ENCODE data around the gene DNAH3. TPM values are rescaled to one million over a fixed set of nuclear protein-coding genes. Genes with fewer than 3 reads are reported as not detected.
A peak's percentile ranks its signal among the peaks of the same experiment; 100 is the strongest.
"Not testable (repeated sequence)": the region's sequence is repeated elsewhere in the genome, so short reads cannot be mapped to it uniquely, and the experiment has no call there.

The DNAH3 gene
- total RNA-seq, 1 donor = not detected

- no peak for TF ChIP-seq CTCF (IDR thresholded peaks at IDR 0.05; ENCODE audit: extremely low read depth, low read depth, low read length)
- H3K27ac ChIP-seq (ENCODE audit: low read depth, low read length) = peak within 1 kb of the TSS; percentile 30
- peak within 1 kb of the TSS; percentile 89 for H3K4me3 ChIP-seq (ENCODE audit: insufficient read depth, low read length)
- H3K27me3 ChIP-seq (ENCODE audit: insufficient read depth, low read length) = no peaks in the 10 kb centered on the region
- H3K4me2 ChIP-seq (ENCODE audit: insufficient read depth, low read length) = peak within 1 kb of the TSS; percentile 98
- H2AFZ ChIP-seq (ENCODE audit: low read length) = peak within 1 kb of the TSS; percentile 86
- DNase-seq (ENCODE audit: insufficient read length, low spot score, missing footprints) = peak; percentile 98
- no peaks in the 10 kb centered on the region for H3K9me3 ChIP-seq (ENCODE audit: low read depth, low read length)
- H4K20me1 ChIP-seq (ENCODE audit: insufficient read depth, low read length) = no peaks in the 10 kb centered on the region
- peaks cover 18% of the 10 kb centered on the region for H3K36me3 ChIP-seq (ENCODE audit: insufficient read depth, low read length)
- peaks cover 23% of the 10 kb centered on the region for H3K4me1 ChIP-seq (ENCODE audit: insufficient read depth, low read length)
- H3K79me2 ChIP-seq (ENCODE audit: insufficient read depth, low read length) = peaks cover 2% of the 10 kb centered on the region
Observed at GRCh38 chr16:21158208-21159110, 7.8 kb upstream of the DNAH3 start, which contains the start of gene LDAF1. Gene LDAF1, plus strand, starts transcription at chr16:21158674. Its CDS starts 2,509 bp downstream, at chr16:21161183.

- Histone ChIP-seq H3K4me3 (ENCODE audit: insufficient read depth, low read length) (peak overlapping the region; percentile 89), H3K27ac (ENCODE audit: low read depth, low read length) (peak overlapping the region; percentile 30)
Observed at GRCh38 chr16:21157632-21158031, 7.0 kb upstream of the DNAH3 start.

GRCh38 chr16:21156767-21157467 lies 6.3 kb upstream of the DNAH3 start:
- Histone ChIP-seq H3K27ac (ENCODE audit: low read depth, low read length) (no peak overlapping the region), H3K4me2 (ENCODE audit: insufficient read depth, low read length) (no peak overlapping the region), H2AFZ (ENCODE audit: low read length) (no peak overlapping the region)

More at GRCh38 chr16:21157632-21158031, 7.0 kb upstream of the DNAH3 start:
- Histone ChIP-seq H3K36me3 (ENCODE audit: insufficient read depth, low read length) (peaks cover 13% of the 10 kb centered on the region), H3K79me2 (ENCODE audit: insufficient read depth, low read length) (peaks cover 2% of the 10 kb centered on the region), H3K4me2 (ENCODE audit: insufficient read depth, low read length) (peak overlapping the region; percentile 98), H3K9me3 (ENCODE audit: low read depth, low read length) (no peaks in the 10 kb centered on the region), H4K20me1 (ENCODE audit: insufficient read depth, low read length) (no peaks in the 10 kb centered on the region), H2AFZ (ENCODE audit: low read length) (peak overlapping the region; percentile 86), H3K27me3 (ENCODE audit: insufficient read depth, low read length) (no peaks in the 10 kb centered on the region), H3K4me1 (ENCODE audit: insufficient read depth, low read length) (peaks cover 23% of the 10 kb centered on the region)
- no peak for DNase-seq (ENCODE audit: insufficient read length, low spot score, missing footprints)
- TF ChIP-seq CTCF (IDR thresholded peaks at IDR 0.05; ENCODE audit: extremely low read depth, low read depth, low read length) = no peak

GRCh38 chr16:21156011-21156410 lies 5.4 kb upstream of the DNAH3 start:
- not testable (repeated sequence) for H2AFZ ChIP-seq (ENCODE audit: low read length); H3K79me2 ChIP-seq (ENCODE audit: insufficient read depth, low read length); H4K20me1 ChIP-seq (ENCODE audit: insufficient read depth, low read length); H3K27me3 ChIP-seq (ENCODE audit: insufficient read depth, low read length); H3K36me3 ChIP-seq (ENCODE audit: insufficient read depth, low read length); H3K27ac ChIP-seq (ENCODE audit: low read depth, low read length); H3K4me2 ChIP-seq (ENCODE audit: insufficient read depth, low read length); DNase-seq (ENCODE audit: insufficient read length, low spot score, missing footprints); H3K9me3 ChIP-seq (ENCODE audit: low read depth, low read length); H3K4me3 ChIP-seq (ENCODE audit: insufficient read depth, low read length)
- H3K4me1 ChIP-seq (ENCODE audit: insufficient read depth, low read length) = peaks cover 23% of the 10 kb centered on the region

More at GRCh38 chr16:21156767-21157467, 6.3 kb upstream of the DNAH3 start:
- Histone ChIP-seq H3K36me3 (ENCODE audit: insufficient read depth, low read length) (peaks cover 9% of the 10 kb centered on the region), H4K20me1 (ENCODE audit: insufficient read depth, low read length) (no peaks in the 10 kb centered on the region), H3K9me3 (ENCODE audit: low read depth, low read length) (no peaks in the 10 kb centered on the region), H3K79me2 (ENCODE audit: insufficient read depth, low read length) (peaks cover 2% of the 10 kb centered on the region), H3K4me1 (ENCODE audit: insufficient read depth, low read length) (peaks cover 23% of the 10 kb centered on the region), H3K4me3 (ENCODE audit: insufficient read depth, low read length) (no peak overlapping the region), H3K27me3 (ENCODE audit: insufficient read depth, low read length) (no peaks in the 10 kb centered on the region)
- peak; percentile 77 for TF ChIP-seq CTCF (IDR thresholded peaks at IDR 0.05; ENCODE audit: extremely low read depth, low read depth, low read length)
- DNase-seq (ENCODE audit: insufficient read length, low spot score, missing footprints) = peak; percentile 96

GRCh38 chr16:21153124-21153729 lies 2.6 kb upstream of the DNAH3 start:
- H3K36me3 ChIP-seq (ENCODE audit: insufficient read depth, low read length); H2AFZ ChIP-seq (ENCODE audit: low read length); H3K4me2 ChIP-seq (ENCODE audit: insufficient read depth, low read length); H3K79me2 ChIP-seq (ENCODE audit: insufficient read depth, low read length); H4K20me1 ChIP-seq (ENCODE audit: insufficient read depth, low read length); DNase-seq (ENCODE audit: insufficient read length, low spot score, missing footprints); H3K27ac ChIP-seq (ENCODE audit: low read depth, low read length); H3K4me3 ChIP-seq (ENCODE audit: insufficient read depth, low read length); H3K9me3 ChIP-seq (ENCODE audit: low read depth, low read length): not testable (repeated sequence)
- Histone ChIP-seq H3K27me3 (ENCODE audit: insufficient read depth, low read length) (peaks cover 11% of the 10 kb centered on the region), H3K4me1 (ENCODE audit: insufficient read depth, low read length) (peaks cover 15% of the 10 kb centered on the region)

All from osteoblast (primary cell).